ENCODE data around the gene SRP19.

DNA sequence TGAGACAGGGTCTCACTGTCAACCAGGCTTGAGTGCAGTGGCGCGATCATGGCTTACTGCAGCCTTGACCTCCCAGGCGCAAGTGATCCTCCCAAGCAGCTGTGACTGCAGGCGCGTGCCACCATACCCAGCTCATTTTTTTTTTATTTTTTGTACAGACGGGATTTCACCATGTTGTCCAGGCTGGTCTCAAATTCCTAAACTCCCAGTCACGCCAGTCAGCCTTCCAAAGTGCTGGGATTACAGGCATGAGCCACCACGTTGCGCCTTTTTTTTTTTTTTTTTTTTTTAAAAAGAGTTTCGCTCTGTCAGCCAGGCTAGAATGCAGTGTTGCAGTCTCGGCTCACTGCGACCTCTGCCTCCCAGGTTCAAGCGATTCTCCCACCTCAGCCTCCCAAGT is 27.1 kb upstream of the SRP19 start:
- no peak for TF ChIP-seq CTCF (IDR thresholded peaks at IDR 0.05)
- no peak for TF ChIP-seq POLR2A (IDR thresholded peaks at IDR 0.05)

All from breast epithelium (tissue), 3 donors.